GM23248 (cell line): Measurements from ENCODE around the gene CLEC2B. TPM values are rescaled to one million over a fixed set of nuclear protein-coding genes. Genes with fewer than 3 reads are reported as not detected.

Experiments
- DNase-seq: peaks from one replicate; pipeline ENCODE4 v3.0.0-alpha.2; 2015
- H2AFZ ChIP-seq: fragments of 200-600 bp; sonication (generic); 2 replicates; pipeline ENCODE4 v1.6.1; 2016; ENCODE audit warnings: antibody characterized with exemption
- H3F3A ChIP-seq: fragments of 200-600 bp; sonication (generic); 2 replicates; pipeline ENCODE4 v1.6.1; 2016; ENCODE audit warnings: mild to moderate bottlenecking, antibody characterized with exemption, mixed run types; ENCODE audit not compliant: insufficient read depth
- H3K27ac ChIP-seq: fragments of 200-600 bp; sonication (generic); 2 replicates; pipeline ENCODE4 v1.5.1; 2016; ENCODE audit warnings: mild to moderate bottlenecking
- H3K27me3 ChIP-seq: fragments of 200-600 bp; sonication (generic); replicated peaks from 2 replicates; pipeline ENCODE4 v1.6.1; 2016; ENCODE audit warnings: mild to moderate bottlenecking; ENCODE audit not compliant: insufficient read depth
- H3K36me3 ChIP-seq: fragments of 200-600 bp; sonication (generic); 2 replicates; pipeline ENCODE4 v1.6.1; 2016; ENCODE audit warnings: low read depth, mild to moderate bottlenecking
- H3K4me1 ChIP-seq: fragments of 200-600 bp; sonication (generic); 2 replicates; pipeline ENCODE4 v1.6.1; 2016; ENCODE audit warnings: mild to moderate bottlenecking; ENCODE audit not compliant: insufficient read depth
- H3K4me2 ChIP-seq: fragments of 200-600 bp; sonication (generic); one replicate; pipeline ENCODE4 v1.6.1; 2016; ENCODE audit warnings: mild to moderate bottlenecking; ENCODE audit not compliant: unreplicated experiment
- H3K4me3 ChIP-seq: fragments of 200-600 bp; sonication (generic); 2 replicates; pipeline ENCODE4 v1.5.1; 2016; ENCODE audit warnings: mild to moderate bottlenecking
- H3K79me2 ChIP-seq: fragments of 200-600 bp; sonication (generic); 2 replicates; pipeline ENCODE4 v1.6.1; 2016; ENCODE audit warnings: mild to moderate bottlenecking; ENCODE audit not compliant: insufficient read depth
- H3K9ac ChIP-seq: fragments of 200-600 bp; sonication (generic); 2 replicates; pipeline ENCODE4 v1.6.1; 2016; ENCODE audit warnings: mild to moderate bottlenecking
- H3K9me2 ChIP-seq: fragments of 200-600 bp; sonication (generic); 2 replicates; pipeline ENCODE4 v1.6.1; 2016; ENCODE audit warnings: mixed run types, mild to moderate bottlenecking, moderate library complexity; ENCODE audit not compliant: insufficient read depth
- H3K9me3 ChIP-seq: fragments of 200-600 bp; sonication (generic); one replicate; pipeline ENCODE4 v1.6.1; 2017; ENCODE audit warnings: low read depth
- H4K20me1 ChIP-seq: fragments of 200-600 bp; sonication (generic); 2 replicates; pipeline ENCODE4 v1.6.0; 2016; ENCODE audit not compliant: insufficient read depth
- EZH2 ChIP-seq: fragments of 200-600 bp; sonication (generic); IDR thresholded peaks from 2 replicates; pipeline ENCODE4 v1.6.1; 2018; ENCODE audit warnings: antibody characterized with exemption, mild to moderate bottlenecking; ENCODE audit not compliant: insufficient read depth, poor library complexity, severe bottlenecking
- EZH2phosphoT487 ChIP-seq: fragments of 200-600 bp; sonication (generic); IDR thresholded peaks from 2 replicates; pipeline ENCODE4 v1.6.1; 2018; ENCODE audit warnings: antibody characterized with exemption, moderate library complexity, mild to moderate bottlenecking, low read depth; ENCODE audit not compliant: insufficient read depth
- WGBS, 2 experiments: methylation state at CpG; one replicate each; pipeline ENCODE4 v1.1.6; 2015 to 2017; ENCODE audit warnings: low lambda C conversion rate in 2 of 2, low coverage in 1 of 2; ENCODE audit errors: missing lambda C conversion rate in 2 of 2; 5-methylcytosine and 5-hydroxymethylcytosine counted together
- in situ Hi-C: fragments of 300-500 bp; cut with MboI; formaldehyde crosslinking; loops from 2 replicates; pipeline ENCODE4 v1.15.0; 2020
- polyA plus RNA-seq: library from polyadenylated mRNA; unstranded; fragments of >200 nt; fragmentation: Nextera tagmentation; extraction: Ambion mirVana; gene quantifications from 2 replicates; pipeline ENCODE4 v1.2.1, GENCODE V29; 2016
- total RNA-seq: library from RNA; depleted of rRNA; stranded (reverse); fragments of >200 nt; shearing (Covaris generic); gene quantifications from 2 replicates; pipeline ENCODE4 v1.2.3, GENCODE V29; 2014

The CLEC2B gene
- total and polyA plus RNA-seq, 2 experiments from 2014 or later = 7.2 to 12.2 TPM

GRCh38 chr12:9827209-9827888, 41.8 kb downstream of the CLEC2B start, which contains the start of gene KLRF1:
TSS of gene KLRF1 (plus strand) at chr12:9827481. CDS start at chr12:9827545, 64 bp downstream.
- 58 to 71% methylated on average over 3 of the region's 3 CpGs for WGBS, 2 experiments
- H3K79me2 ChIP-seq = no peaks in the 10 kb centered on the region
- no peaks in the 10 kb centered on the region for H4K20me1 ChIP-seq
- H3K9ac ChIP-seq = no peak within 1 kb of the TSS
- no peaks in the 10 kb centered on the region for H3K36me3 ChIP-seq
- no peak within 1 kb of the TSS for H3K4me3 ChIP-seq
- TF ChIP-seq EZH2phosphoT487 (no peak), EZH2 (no peak)
- H3K4me2 ChIP-seq = no peak within 1 kb of the TSS
- DNase-seq = no peak
- no peaks in the 10 kb centered on the region for H3F3A ChIP-seq
- in situ Hi-C loops = loop anchor here (10.0 kb wide), 1 partner anchor 97 kb away; no protein-coding TSS in a partner anchor
- peaks cover 20% of the 10 kb centered on the region; the same call in 1 of the 2 replicates for H3K27me3 ChIP-seq
- H3K9me3 ChIP-seq = no peaks in the 10 kb centered on the region
- H2AFZ ChIP-seq = no peak within 1 kb of the TSS
- H3K27ac ChIP-seq = no peak within 1 kb of the TSS
- H3K9me2 ChIP-seq = no peaks in the 10 kb centered on the region; the same call in 1 of the 2 replicates
- no peaks in the 10 kb centered on the region for H3K4me1 ChIP-seq

- no peak overlapping the region for H3K4me2 ChIP-seq
- TF ChIP-seq EZH2phosphoT487 = no peak
- TF ChIP-seq EZH2 = no peak
- no peak overlapping the region for H2AFZ ChIP-seq
- H3K4me1 ChIP-seq = no peaks in the 10 kb centered on the region
- in situ Hi-C loops = loop anchor here (10.0 to 25.0 kb wide), 2 partner anchors 104 to 317 kb away; partner anchors contain the start of gene CLEC7A
- H3F3A ChIP-seq = no peaks in the 10 kb centered on the region
- no peaks in the 10 kb centered on the region for H3K36me3 ChIP-seq
- no peak overlapping the region for H3K9ac ChIP-seq
- H3K27me3 ChIP-seq = peaks cover 46% of the 10 kb centered on the region
- WGBS, 2 experiments = 64 to 67% methylated on average over 8 of the region's 9 CpGs
- no peaks in the 10 kb centered on the region for H3K79me2 ChIP-seq
- DNase-seq = no peak
- H3K4me3 ChIP-seq = no peak overlapping the region
- no peaks in the 10 kb centered on the region; the same call in 1 of the 2 replicates for H3K9me2 ChIP-seq
- H3K9me3 ChIP-seq = no peaks in the 10 kb centered on the region
- H3K27ac ChIP-seq = no peak overlapping the region
- H4K20me1 ChIP-seq = no peaks in the 10 kb centered on the region
These were observed 48.7 kb downstream of the CLEC2B start for GRCh38 chr12:9820281-9820930.

GRCh38 chr12:9813821-9814798, 55.0 kb downstream of the CLEC2B start:
- Histone ChIP-seq H3K9me3 (no peaks in the 10 kb centered on the region), H3K9me2 (no peaks in the 10 kb centered on the region), H3K4me3 (peak overlapping the region; percentile 43), H3K4me2 (peak overlapping the region; percentile 17), H3F3A (no peaks in the 10 kb centered on the region), H4K20me1 (no peaks in the 10 kb centered on the region), H3K36me3 (no peaks in the 10 kb centered on the region), H3K4me1 (no peaks in the 10 kb centered on the region), H2AFZ (peak overlapping the region; percentile 71), H3K27me3 (peaks cover 9% of the 10 kb centered on the region), H3K9ac (no peak overlapping the region), H3K27ac (no peak overlapping the region), H3K79me2 (no peaks in the 10 kb centered on the region)
- WGBS, 2 experiments = 52 to 53% methylated on average over 28 to 32 of the region's 32 CpGs
- DNase-seq = peak; percentile 67
- in situ Hi-C loops = loop anchor here (25.0 kb wide), 1 partner anchor 323 kb away; the partner anchor contains the start of gene CLEC7A
- TF ChIP-seq EZH2 = no peak
- no peak for TF ChIP-seq EZH2phosphoT487

- no peaks in the 10 kb centered on the region for H4K20me1 ChIP-seq
- no peaks in the 10 kb centered on the region for H3F3A ChIP-seq
- no peaks in the 10 kb centered on the region for H3K4me1 ChIP-seq
- in situ Hi-C loops = loop anchor here (25.0 kb wide), 1 partner anchor 326 kb away; the partner anchor contains the start of gene CLEC7A
- no peak overlapping the region for H3K4me2 ChIP-seq
- no peaks in the 10 kb centered on the region for H3K36me3 ChIP-seq
- TF ChIP-seq EZH2 = no peak
- H3K79me2 ChIP-seq = no peaks in the 10 kb centered on the region
- no peak for DNase-seq
- H3K4me3 ChIP-seq = no peak overlapping the region
- no peak overlapping the region for H2AFZ ChIP-seq
- no peaks in the 10 kb centered on the region; the same call in none of the 2 replicates for H3K27me3 ChIP-seq
- WGBS, 2 experiments = 87 to 89% methylated on average over 5 of the region's 5 CpGs
- no peak overlapping the region for H3K9ac ChIP-seq
- no peak overlapping the region for H3K27ac ChIP-seq
- no peaks in the 10 kb centered on the region for H3K9me3 ChIP-seq
- H3K9me2 ChIP-seq = no peaks in the 10 kb centered on the region
These were observed 57.5 kb downstream of the CLEC2B start for GRCh38 chr12:9811621-9812020.
